ENCODE measurements around the gene ZC3HAV1. TPM values are rescaled to one million over a fixed set of nuclear protein-coding genes. Genes with fewer than 3 reads are reported as not detected.

ZC3HAV1 gene
- total RNA-seq, 4 donors from 2014 or later, result 3.5 to 10.4 (median 4.5) TPM

- Histone ChIP-seq H3K9me3 (no peaks in the 10 kb centered on the region), H3K27me3 (no peaks in the 10 kb centered on the region), H3K36me3 (peaks cover 0 to 12% of the 10 kb centered on the region in 2 donors), H3K27ac (no peak overlapping the region), H3K4me3 (no peak overlapping the region), H3K4me1 (no peaks in the 10 kb centered on the region)
- ATAC-seq (no peak), DNase-seq (no peak)
- in situ Hi-C loops (cut with MboI; ENCODE audit: low sequenced_read_pairs in 4 of 4), result no loop called here
- intact Hi-C loops (cut with DNase I; ENCODE audit: low total_unique reads), result no loop called here
- TF ChIP-seq POLR2A (IDR thresholded peaks at IDR 0.05) (no peak), CTCF (IDR thresholded peaks at IDR 0.05 in 4 of 5, conservative IDR thresholded peaks at IDR 0.05 in 1 of 5) (no peak)
Observed at GRCh38 chr7:139066315-139066714, 43.2 kb downstream of the ZC3HAV1 start.

GRCh38 chr7:139065323-139065722, 44.2 kb downstream of the ZC3HAV1 start:
- DNase-seq (no peak), ATAC-seq (no peak)
- TF ChIP-seq POLR2A (IDR thresholded peaks at IDR 0.05) (no peak), CTCF (IDR thresholded peaks at IDR 0.05 in 4 of 5, conservative IDR thresholded peaks at IDR 0.05 in 1 of 5) (no peak)
- Histone ChIP-seq H3K9me3 (no peaks in the 10 kb centered on the region), H3K4me1 (no peaks in the 10 kb centered on the region), H3K36me3 (peaks cover 0 to 12% of the 10 kb centered on the region in 2 donors), H3K27me3 (no peaks in the 10 kb centered on the region), H3K27ac (no peak overlapping the region), H3K4me3 (no peak overlapping the region)
- intact Hi-C loops (cut with DNase I; ENCODE audit: low total_unique reads) (no loop called here), in situ Hi-C loops (cut with MboI; ENCODE audit: low sequenced_read_pairs in 4 of 4) (no loop called here)

DNA sequence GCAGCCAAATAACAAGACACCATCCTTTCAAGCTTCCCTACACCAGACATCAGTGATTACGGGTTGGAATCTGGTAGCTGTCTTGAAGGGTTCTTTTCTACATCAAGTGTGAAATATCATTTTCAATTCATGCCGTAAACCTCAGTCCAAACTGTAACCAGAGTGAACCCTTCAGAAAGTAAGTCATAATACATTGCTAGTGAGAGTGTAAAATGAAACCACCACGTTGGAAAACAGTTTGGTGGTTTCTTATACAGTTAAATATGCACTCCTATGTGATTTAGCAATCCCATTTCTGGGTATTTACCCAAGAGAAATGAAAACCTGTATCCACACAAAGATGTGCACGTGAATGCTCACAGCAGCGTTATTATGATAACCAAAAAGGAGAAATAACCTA, 48.1 kb downstream of the ZC3HAV1 start:
- Histone ChIP-seq H3K4me1 (no peaks in the 10 kb centered on the region), H3K27ac (peak overlapping the region in 1 of 4 donors; percentile 66), H3K4me3 (no peak overlapping the region), H3K36me3 (peaks cover 0 to 12% of the 10 kb centered on the region in 2 donors), H3K9me3 (no peaks in the 10 kb centered on the region), H3K27me3 (no peaks in the 10 kb centered on the region)
- DNase-seq (no peak), ATAC-seq (no peak)
- in situ Hi-C loops (cut with MboI; ENCODE audit: low sequenced_read_pairs in 4 of 4) (no loop called here), intact Hi-C loops (cut with DNase I; ENCODE audit: low total_unique reads) (no loop called here)
- TF ChIP-seq POLR2A (IDR thresholded peaks at IDR 0.05), result no peak
- TF ChIP-seq CTCF (IDR thresholded peaks at IDR 0.05 in 4 of 5, conservative IDR thresholded peaks at IDR 0.05 in 1 of 5), result no peak

DNA sequence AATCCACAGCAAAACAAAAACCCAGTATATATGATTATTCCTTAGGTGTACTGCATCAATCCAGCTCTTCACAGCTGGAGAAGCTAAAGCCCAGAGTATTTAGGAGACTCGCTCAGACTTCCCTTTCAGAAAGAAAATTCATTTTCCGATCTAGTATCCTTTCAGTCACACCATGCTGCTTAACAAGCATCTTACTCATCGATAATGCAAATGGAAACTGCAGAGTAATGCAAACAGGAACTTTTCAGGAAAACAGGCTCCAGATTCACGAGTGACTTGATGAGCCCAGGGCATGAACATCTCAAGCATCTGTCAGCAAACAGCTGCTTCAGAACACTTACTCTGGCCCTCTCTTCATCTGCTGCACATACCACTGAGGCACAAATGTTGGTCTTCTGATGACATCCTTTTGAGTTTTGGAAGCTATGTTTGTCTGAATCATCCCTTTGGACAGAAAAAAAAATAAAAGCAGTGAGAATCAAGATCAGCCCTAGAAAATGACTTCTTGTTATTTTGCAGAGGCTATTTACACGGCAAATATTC, 48.8 kb downstream of the ZC3HAV1 start:
- Histone ChIP-seq H3K4me3 (no peak overlapping the region), H3K27ac (peak overlapping the region in 3 of 4 donors; percentile 51 to 66 (median 58)), H3K27me3 (no peaks in the 10 kb centered on the region), H3K36me3 (peaks cover 0 to 11% of the 10 kb centered on the region in 2 donors), H3K4me1 (no peaks in the 10 kb centered on the region), H3K9me3 (no peaks in the 10 kb centered on the region)
- TF ChIP-seq CTCF (IDR thresholded peaks at IDR 0.05 in 4 of 5, conservative IDR thresholded peaks at IDR 0.05 in 1 of 5), result no peak
- TF ChIP-seq POLR2A (IDR thresholded peaks at IDR 0.05), result no peak
- DNase-seq (no peak), ATAC-seq (no peak)
- intact Hi-C loops (cut with DNase I; ENCODE audit: low total_unique reads) (no loop called here), in situ Hi-C loops (cut with MboI; ENCODE audit: low sequenced_read_pairs in 4 of 4) (no loop called here)

DNA sequence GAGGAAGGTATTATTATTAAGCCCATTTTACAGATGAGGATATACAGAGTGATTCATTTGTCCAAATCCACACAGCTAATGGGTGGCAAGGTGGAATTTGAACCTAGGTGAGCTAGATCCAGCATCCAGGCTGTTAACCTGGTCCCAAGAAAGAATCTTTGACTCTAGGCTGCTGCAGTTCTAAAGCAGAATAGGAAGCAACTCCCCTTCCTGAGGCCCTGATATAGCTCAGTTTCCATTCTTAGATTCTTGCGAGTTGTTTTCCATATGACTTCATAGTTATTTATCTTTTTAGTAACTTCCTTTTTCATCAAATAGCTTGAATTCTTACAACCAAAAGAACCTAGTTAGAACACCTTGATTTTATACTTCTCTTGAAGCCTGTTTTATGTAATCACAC, 49.6 kb downstream of the ZC3HAV1 start:
- no peaks in the 10 kb centered on the region for H3K27me3 ChIP-seq
- ATAC-seq (no peak), DNase-seq (no peak)
- peak overlapping the region; percentile 34 to 66 (median 61) for H3K27ac ChIP-seq
- no peaks in the 10 kb centered on the region for H3K9me3 ChIP-seq
- peaks cover 0 to 9% of the 10 kb centered on the region in 2 donors for H3K36me3 ChIP-seq
- in situ Hi-C loops (cut with MboI; ENCODE audit: low sequenced_read_pairs in 4 of 4), result no loop called here
- peak in 1 of 2 donors; percentile 9 for TF ChIP-seq POLR2A (IDR thresholded peaks at IDR 0.05)
- TF ChIP-seq CTCF (IDR thresholded peaks at IDR 0.05 in 4 of 5, conservative IDR thresholded peaks at IDR 0.05 in 1 of 5), result no peak
- H3K4me3 ChIP-seq, result no peak overlapping the region
- no peaks in the 10 kb centered on the region for H3K4me1 ChIP-seq
- intact Hi-C loops (cut with DNase I; ENCODE audit: low total_unique reads), result no loop called here

Measured in gastrocnemius medialis (tissue), 4 donors.